ENCODE data around the gene SLC13A2. TPM values are rescaled to one million over a fixed set of nuclear protein-coding genes. Genes with fewer than 3 reads are reported as not detected.

Gene SLC13A2
- total RNA-seq, 1 donor from 2014 or later, result not detected

GRCh38 chr17:28532050-28532960 is 58.9 kb downstream of the SLC13A2 start:
- H3K9me3 ChIP-seq (ENCODE audit: insufficient read depth, low read depth, low read length), result no peaks in the 10 kb centered on the region
- Mint-ChIP-seq H3K36me3 (ENCODE audit: low read depth, unreplicated experiment) (peaks cover 3% of the 10 kb centered on the region), H3K4me3 (ENCODE audit: unreplicated experiment) (no peak overlapping the region), H3K4me1 (ENCODE audit: low read depth, unreplicated experiment) (no peaks in the 10 kb centered on the region), H3K27ac (ENCODE audit: unreplicated experiment) (no peak overlapping the region), H3K27me3 (ENCODE audit: low read depth, unreplicated experiment) (peaks cover 48% of the 10 kb centered on the region), H3K9me3 (ENCODE audit: unreplicated experiment) (no peaks in the 10 kb centered on the region)
- DNase-seq (ENCODE audit: low read depth) (no peak), FAIRE-seq (no peak)
- H3K9ac ChIP-seq (ENCODE audit: low read length), result no peak overlapping the region
- TF ChIP-seq CTCF (IDR thresholded peaks at IDR 0.05; ENCODE audit: insufficient read depth, low read depth, low read length) (no peak), EZH2 (IDR thresholded peaks at IDR 0.05; ENCODE audit: insufficient read depth, low read length) (no peak)
- no peaks in the 10 kb centered on the region for H3K79me2 ChIP-seq (ENCODE audit: insufficient read depth, low read length)
- no peak overlapping the region for H2AFZ ChIP-seq (ENCODE audit: low read depth, low read length)
- H3K4me1 ChIP-seq (ENCODE audit: insufficient read depth, low read length), result peaks cover 4% of the 10 kb centered on the region
- H4K20me1 ChIP-seq (ENCODE audit: insufficient read depth, low read length), result no peaks in the 10 kb centered on the region
- no peak overlapping the region for H3K4me2 ChIP-seq (ENCODE audit: low read length)
- no peak overlapping the region for H3K4me3 ChIP-seq (ENCODE audit: insufficient read depth, low read depth, low read length)
- no peaks in the 10 kb centered on the region for H3K36me3 ChIP-seq (ENCODE audit: insufficient read depth, low read length)
- no peak overlapping the region for H3K27ac ChIP-seq (ENCODE audit: low read depth, low read length)
- peaks cover 6% of the 10 kb centered on the region for H3K27me3 ChIP-seq (ENCODE audit: insufficient read depth, low read length)

- no peak overlapping the region for H2AFZ ChIP-seq (ENCODE audit: low read depth, low read length)
- FAIRE-seq, result no peak
Measured at GRCh38 chr17:28533091-28533807, 59.8 kb downstream of the SLC13A2 start.

More at GRCh38 chr17:28533091-28533807, 59.8 kb downstream of the SLC13A2 start:
- Mint-ChIP-seq H3K27me3 (ENCODE audit: low read depth, unreplicated experiment) (peaks cover 57% of the 10 kb centered on the region), H3K36me3 (ENCODE audit: low read depth, unreplicated experiment) (peaks cover 3% of the 10 kb centered on the region), H3K27ac (ENCODE audit: unreplicated experiment) (no peak overlapping the region), H3K4me1 (ENCODE audit: low read depth, unreplicated experiment) (no peaks in the 10 kb centered on the region), H3K9me3 (ENCODE audit: unreplicated experiment) (no peaks in the 10 kb centered on the region), H3K4me3 (ENCODE audit: unreplicated experiment) (no peak overlapping the region)
- peaks cover 6% of the 10 kb centered on the region for H3K27me3 ChIP-seq (ENCODE audit: insufficient read depth, low read length)
- no peak overlapping the region for H3K27ac ChIP-seq (ENCODE audit: low read depth, low read length)
- DNase-seq (ENCODE audit: low read depth), result no peak
- H3K4me3 ChIP-seq (ENCODE audit: insufficient read depth, low read depth, low read length), result no peak overlapping the region
- H3K36me3 ChIP-seq (ENCODE audit: insufficient read depth, low read length), result no peaks in the 10 kb centered on the region
- no peaks in the 10 kb centered on the region for H3K79me2 ChIP-seq (ENCODE audit: insufficient read depth, low read length)
- H3K9me3 ChIP-seq (ENCODE audit: insufficient read depth, low read depth, low read length), result no peaks in the 10 kb centered on the region
- H3K4me2 ChIP-seq (ENCODE audit: low read length), result no peak overlapping the region
- peaks cover 4% of the 10 kb centered on the region for H3K4me1 ChIP-seq (ENCODE audit: insufficient read depth, low read length)
- no peak overlapping the region for H3K9ac ChIP-seq (ENCODE audit: low read length)
- H4K20me1 ChIP-seq (ENCODE audit: insufficient read depth, low read length), result no peaks in the 10 kb centered on the region
- TF ChIP-seq EZH2 (IDR thresholded peaks at IDR 0.05; ENCODE audit: insufficient read depth, low read length), result no peak
- TF ChIP-seq CTCF (IDR thresholded peaks at IDR 0.05; ENCODE audit: insufficient read depth, low read depth, low read length), result no peak

Data from astrocyte (in vitro differentiated cells and primary cell).